HG03571 (cell line): ENCODE data around the gene DNAAF5.
"Not testable (repeated sequence)": the region's sequence is repeated elsewhere in the genome, so short reads cannot be mapped to it uniquely, and the experiment has no call there.

Experiments
- ATAC-seq: cut with Tn5 transposase; IDR thresholded peaks from one replicate; pipeline ENCODE4 v1.9.1; 2021; ENCODE audit not compliant: unreplicated experiment

The DNAAF5 gene

GRCh38 chr7:729140-730000, 2.9 kb downstream of the DNAAF5 start:
- ATAC-seq = no peak

GRCh38 chr7:730501-731439, 4.3 kb downstream of the DNAAF5 start:
- no peak for ATAC-seq

GRCh38 chr7:731440-732085, 5.1 kb downstream of the DNAAF5 start:
- no peak for ATAC-seq

GRCh38 chr7:732094-732541, 5.6 kb downstream of the DNAAF5 start:
- no peak for ATAC-seq

GRCh38 chr7:732556-732955, 6.1 kb downstream of the DNAAF5 start:
- ATAC-seq = no peak

- no peak for ATAC-seq
Observed at GRCh38 chr7:734214-734613, 7.7 kb downstream of the DNAAF5 start.

GRCh38 chr7:734808-735207, 8.3 kb downstream of the DNAAF5 start:
- no peak for ATAC-seq

- ATAC-seq = no peak
Observed at GRCh38 chr7:738241-738640, 11.7 kb downstream of the DNAAF5 start.

GRCh38 chr7:738723-739454, 12.4 kb downstream of the DNAAF5 start:
- ATAC-seq = no peak

- ATAC-seq = no peak
Observed at GRCh38 chr7:739455-739982, 13.0 kb downstream of the DNAAF5 start.

- ATAC-seq = no peak
Observed at GRCh38 chr7:739983-740942, 13.8 kb downstream of the DNAAF5 start.

- ATAC-seq = no peak
Observed at GRCh38 chr7:741191-741671, 14.7 kb downstream of the DNAAF5 start.

GRCh38 chr7:741850-742249, 15.4 kb downstream of the DNAAF5 start:
- no peak for ATAC-seq

- no peak for ATAC-seq
Observed at GRCh38 chr7:742791-743190, 16.3 kb downstream of the DNAAF5 start.

- not testable (repeated sequence) for ATAC-seq
Observed at GRCh38 chr7:743341-744127, 17.0 kb downstream of the DNAAF5 start.

- not testable (repeated sequence) for ATAC-seq
Observed at GRCh38 chr7:744128-744520, 17.6 kb downstream of the DNAAF5 start.

GRCh38 chr7:744854-745430, 18.4 kb downstream of the DNAAF5 start:
- no peak for ATAC-seq
